ENCODE measurements around the gene LSR.

LSR gene

GRCh38 chr19:35225951-35226350 is 22.9 kb upstream of the LSR start:
- no peak overlapping the region for H3K4me3 ChIP-seq (ENCODE audit: control insufficient read depth in 1 of 7, extremely low read depth in 1 of 7, insufficient read depth in 4 of 7, low read depth in 2 of 7, low read length in 6 of 7)
- H3K4me1 ChIP-seq (ENCODE audit: control extremely low read depth in 1 of 4, control insufficient read depth in 4 of 4, insufficient read depth in 4 of 4, low read length in 3 of 4), result peaks cover 5 to 19% (median 15%) of the 10 kb centered on the region in 4 experiments
- 100% methylated on average over 3 of the region's 6 CpGs for WGBS (ENCODE audit: insufficient coverage)
- no peak overlapping the region for H3K27ac ChIP-seq (ENCODE audit: insufficient read depth in 1 of 2, low read depth in 1 of 2, low read length in 2 of 2, poor library complexity in 1 of 2, severe bottlenecking in 2 of 2)
- POLR2A ChIA-PET, result no interaction called here
- CTCF ChIA-PET, result interaction anchor here (1.6 kb wide), 1 partner anchor 12 kb away, joined by 3 read pairs; no protein-coding TSS in a partner anchor
- no peaks in the 10 kb centered on the region for H3K27me3 ChIP-seq (replicated peaks in 2 of 5; ENCODE audit: control insufficient read depth in 4 of 5, insufficient read depth in 5 of 5, low read length in 4 of 5)
- H3K36me3 ChIP-seq (ENCODE audit: control insufficient read depth in 4 of 4, insufficient read depth in 4 of 4, low read length in 3 of 4), result no peaks in the 10 kb centered on the region
- DNase-seq, result no peak
- peaks cover 0 to 6% (median 0%) of the 10 kb centered on the region in 5 experiments for H3K9me3 ChIP-seq (ENCODE audit: control extremely low read depth in 1 of 5, control insufficient read depth in 4 of 5, insufficient read depth in 2 of 5, low read depth in 1 of 5, low read length in 4 of 5)

GRCh38 chr19:35226748-35227147 is 22.1 kb upstream of the LSR start:
- POLR2A ChIA-PET, result interaction anchor here (0.7 kb wide), 1 partner anchor 66 kb away, joined by 3 read pairs; no protein-coding TSS in a partner anchor

GRCh38 chr19:35228177-35228930 is 20.4 kb upstream of the LSR start, which contains the start of gene FAM187B:
Gene FAM187B, minus strand, starts transcription at chr19:35228739. Its CDS starts 59 bp downstream, at chr19:35228680.
- ChIA-PET CTCF (interaction anchor here (1.1 to 2.5 kb wide), 4 partner anchors 9 to 86 kb away, joined by 3 to 5 read pairs (median 4); no protein-coding TSS in a partner anchor), POLR2A (no interaction called here)

More at GRCh38 chr19:35226748-35227147, 22.1 kb upstream of the LSR start:
- CTCF ChIA-PET, result interaction anchor here (0.7 to 1.2 kb wide), 2 partner anchors 15 to 123 kb away, joined by 3 read pairs; no protein-coding TSS in a partner anchor
- Histone ChIP-seq H3K4me3 (ENCODE audit: control insufficient read depth in 1 of 7, extremely low read depth in 1 of 7, insufficient read depth in 4 of 7, low read depth in 2 of 7, low read length in 6 of 7) (no peak overlapping the region), H3K27ac (ENCODE audit: insufficient read depth in 1 of 2, low read depth in 1 of 2, low read length in 2 of 2, poor library complexity in 1 of 2, severe bottlenecking in 2 of 2) (no peak overlapping the region), H3K36me3 (ENCODE audit: control insufficient read depth in 4 of 4, insufficient read depth in 4 of 4, low read length in 3 of 4) (no peaks in the 10 kb centered on the region), H3K27me3 (replicated peaks in 2 of 5; ENCODE audit: control insufficient read depth in 4 of 5, insufficient read depth in 5 of 5, low read length in 4 of 5) (no peaks in the 10 kb centered on the region), H3K4me1 (ENCODE audit: control extremely low read depth in 1 of 4, control insufficient read depth in 4 of 4, insufficient read depth in 4 of 4, low read length in 3 of 4) (peaks cover 5 to 18% (median 13%) of the 10 kb centered on the region in 4 experiments), H3K9me3 (ENCODE audit: control extremely low read depth in 1 of 5, control insufficient read depth in 4 of 5, insufficient read depth in 2 of 5, low read depth in 1 of 5, low read length in 4 of 5) (peaks cover 0 to 6% (median 0%) of the 10 kb centered on the region in 5 experiments)
- WGBS (ENCODE audit: insufficient coverage), result 100% methylated on average over 4 of the region's 5 CpGs
- DNase-seq, result no peak

GRCh38 chr19:35229601-35230000 is 19.2 kb upstream of the LSR start:
- DNase-seq, result no peak
- peaks cover 5 to 12% (median 8%) of the 10 kb centered on the region in 4 experiments for H3K4me1 ChIP-seq (ENCODE audit: control extremely low read depth in 1 of 4, control insufficient read depth in 4 of 4, insufficient read depth in 4 of 4, low read length in 3 of 4)

More at GRCh38 chr19:35228177-35228930, 20.4 kb upstream of the LSR start, which contains the start of gene FAM187B:
- Histone ChIP-seq H3K27me3 (replicated peaks in 2 of 5; ENCODE audit: control insufficient read depth in 4 of 5, insufficient read depth in 5 of 5, low read length in 4 of 5) (peaks cover 0 to 2% (median 0%) of the 10 kb centered on the region in 5 experiments), H3K9me3 (ENCODE audit: control extremely low read depth in 1 of 5, control insufficient read depth in 4 of 5, insufficient read depth in 2 of 5, low read depth in 1 of 5, low read length in 4 of 5) (no peaks in the 10 kb centered on the region), H3K4me1 (ENCODE audit: control extremely low read depth in 1 of 4, control insufficient read depth in 4 of 4, insufficient read depth in 4 of 4, low read length in 3 of 4) (peaks cover 5 to 14% (median 9%) of the 10 kb centered on the region in 4 experiments), H3K27ac (ENCODE audit: insufficient read depth in 1 of 2, low read depth in 1 of 2, low read length in 2 of 2, poor library complexity in 1 of 2, severe bottlenecking in 2 of 2) (no peak within 1 kb of the TSS), H3K4me3 (ENCODE audit: control insufficient read depth in 1 of 7, extremely low read depth in 1 of 7, insufficient read depth in 4 of 7, low read depth in 2 of 7, low read length in 6 of 7) (no peak within 1 kb of the TSS), H3K36me3 (ENCODE audit: control insufficient read depth in 4 of 4, insufficient read depth in 4 of 4, low read length in 3 of 4) (no peaks in the 10 kb centered on the region)
- WGBS (ENCODE audit: insufficient coverage), result 93% methylated on average over 13 of the region's 14 CpGs
- no peak for DNase-seq

GRCh38 chr19:35231956-35232645 is 16.7 kb upstream of the LSR start:
- H3K27me3 ChIP-seq (replicated peaks in 2 of 5; ENCODE audit: control insufficient read depth in 4 of 5, insufficient read depth in 5 of 5, low read length in 4 of 5), result peaks cover 0 to 2% (median 0%) of the 10 kb centered on the region in 5 experiments
- no peaks in the 10 kb centered on the region for H3K9me3 ChIP-seq (ENCODE audit: control extremely low read depth in 1 of 5, control insufficient read depth in 4 of 5, insufficient read depth in 2 of 5, low read depth in 1 of 5, low read length in 4 of 5)
- DNase-seq, result no peak
- no peaks in the 10 kb centered on the region for H3K36me3 ChIP-seq (ENCODE audit: control insufficient read depth in 4 of 4, insufficient read depth in 4 of 4, low read length in 3 of 4)
- no peak overlapping the region for H3K27ac ChIP-seq (ENCODE audit: insufficient read depth in 1 of 2, low read depth in 1 of 2, low read length in 2 of 2, poor library complexity in 1 of 2, severe bottlenecking in 2 of 2)
- ChIA-PET CTCF (no interaction called here), POLR2A (no interaction called here)
- WGBS (ENCODE audit: insufficient coverage), result 98% methylated on average over 14 of the region's 14 CpGs
- H3K4me3 ChIP-seq (ENCODE audit: control insufficient read depth in 1 of 7, extremely low read depth in 1 of 7, insufficient read depth in 4 of 7, low read depth in 2 of 7, low read length in 6 of 7), result no peak overlapping the region
- no peaks in the 10 kb centered on the region for H3K4me1 ChIP-seq (ENCODE audit: control extremely low read depth in 1 of 4, control insufficient read depth in 4 of 4, insufficient read depth in 4 of 4, low read length in 3 of 4)

More at GRCh38 chr19:35229601-35230000, 19.2 kb upstream of the LSR start:
- H3K27ac ChIP-seq (ENCODE audit: insufficient read depth in 1 of 2, low read depth in 1 of 2, low read length in 2 of 2, poor library complexity in 1 of 2, severe bottlenecking in 2 of 2), result no peak overlapping the region
- H3K27me3 ChIP-seq (replicated peaks in 2 of 5; ENCODE audit: control insufficient read depth in 4 of 5, insufficient read depth in 5 of 5, low read length in 4 of 5), result peaks cover 0 to 2% (median 0%) of the 10 kb centered on the region in 5 experiments
- 98% methylated on average over 4 of the region's 8 CpGs for WGBS (ENCODE audit: insufficient coverage)
- no peak overlapping the region for H3K4me3 ChIP-seq (ENCODE audit: control insufficient read depth in 1 of 7, extremely low read depth in 1 of 7, insufficient read depth in 4 of 7, low read depth in 2 of 7, low read length in 6 of 7)
- no peaks in the 10 kb centered on the region for H3K9me3 ChIP-seq (ENCODE audit: control extremely low read depth in 1 of 5, control insufficient read depth in 4 of 5, insufficient read depth in 2 of 5, low read depth in 1 of 5, low read length in 4 of 5)
- ChIA-PET CTCF (interaction anchor here (2.5 kb wide), 1 partner anchor 11 kb away, joined by 5 read pairs; no protein-coding TSS in a partner anchor), POLR2A (no interaction called here)
- H3K36me3 ChIP-seq (ENCODE audit: control insufficient read depth in 4 of 4, insufficient read depth in 4 of 4, low read length in 3 of 4), result no peaks in the 10 kb centered on the region

- Histone ChIP-seq H3K27me3 (replicated peaks in 2 of 5; ENCODE audit: control insufficient read depth in 4 of 5, insufficient read depth in 5 of 5, low read length in 4 of 5) (peaks cover 0 to 2% (median 0%) of the 10 kb centered on the region in 5 experiments), H3K36me3 (ENCODE audit: control insufficient read depth in 4 of 4, insufficient read depth in 4 of 4, low read length in 3 of 4) (no peaks in the 10 kb centered on the region), H3K4me1 (ENCODE audit: control extremely low read depth in 1 of 4, control insufficient read depth in 4 of 4, insufficient read depth in 4 of 4, low read length in 3 of 4) (no peaks in the 10 kb centered on the region), H3K9me3 (ENCODE audit: control extremely low read depth in 1 of 5, control insufficient read depth in 4 of 5, insufficient read depth in 2 of 5, low read depth in 1 of 5, low read length in 4 of 5) (no peaks in the 10 kb centered on the region), H3K4me3 (ENCODE audit: control insufficient read depth in 1 of 7, extremely low read depth in 1 of 7, insufficient read depth in 4 of 7, low read depth in 2 of 7, low read length in 6 of 7) (no peak overlapping the region), H3K27ac (ENCODE audit: insufficient read depth in 1 of 2, low read depth in 1 of 2, low read length in 2 of 2, poor library complexity in 1 of 2, severe bottlenecking in 2 of 2) (no peak overlapping the region)
- ChIA-PET CTCF (interaction anchor here (1.8 kb wide), 1 partner anchor 10 kb away, joined by 4 read pairs; no protein-coding TSS in a partner anchor), POLR2A (no interaction called here)
- DNase-seq, result no peak
- WGBS (ENCODE audit: insufficient coverage), result 97% methylated on average over 4 of the region's 5 CpGs
Measured at GRCh38 chr19:35232912-35233311, 15.9 kb upstream of the LSR start.
